PC-9 (cell line): Measurements from ENCODE around the gene GALNT5. TPM values are rescaled to one million over a fixed set of nuclear protein-coding genes. Genes with fewer than 3 reads are reported as not detected.

Experiments
- BruUV-seq: library from RNA; stranded (reverse); fragments of 400-500 nt; replicated peaks from 2 replicates; lab custom pipeline; 2021; lab: Mats Ljungman, UMichigan
- CTCF ChIA-PET: fragments of 300-600 bp; sonication (Branson Sonifier 250); formaldehyde crosslinking; loops from one replicate; lab custom pipeline; 2022; ENCODE audit warnings: antibody characterized with exemption; lab: Charles Lee
- POLR2A ChIA-PET: fragments of 300-600 bp; sonication (Branson Sonifier 250); formaldehyde crosslinking; loops from one replicate; lab custom pipeline; 2022; ENCODE audit warnings: antibody characterized with exemption; ENCODE audit not compliant: unreplicated experiment; lab: Charles Lee
- DNase-seq, 2 experiments: peaks; one replicate each; pipeline versions ENCODE4 v3.0.0 to v3.0.0-alpha.2; 2015 to 2022; ENCODE audit warnings: mixed read lengths in 1 of 2
- H2AFZ ChIP-seq: fragments of 200-600 bp; sonication (generic); 2 replicates; pipeline ENCODE4 v1.8.1; 2017; ENCODE audit warnings: antibody characterized with exemption
- H3F3A ChIP-seq: fragments of 200-600 bp; sonication (generic); 2 replicates; pipeline ENCODE4 v1.8.1; 2017; ENCODE audit warnings: antibody characterized with exemption, mild to moderate bottlenecking, low read depth; ENCODE audit not compliant: insufficient read depth
- H3K27ac ChIP-seq: fragments of 200-600 bp; sonication (generic); 2 replicates; pipeline ENCODE4 v1.6.1; 2016; ENCODE audit warnings: mixed run types
- H3K27me3 ChIP-seq: fragments of 200-600 bp; sonication (generic); 2 replicates; pipeline ENCODE4 v1.6.1; 2016; ENCODE audit warnings: low read depth, mixed run types; ENCODE audit not compliant: insufficient read depth
- H3K36me3 ChIP-seq: fragments of 200-600 bp; sonication (generic); 2 replicates; pipeline ENCODE4 v1.6.1; 2016; ENCODE audit warnings: low read depth, mixed run types
- H3K4me1 ChIP-seq: fragments of 200-600 bp; sonication (generic); replicated peaks from 2 replicates; pipeline ENCODE4 v1.6.1; 2016; ENCODE audit warnings: mixed run types; ENCODE audit not compliant: insufficient read depth
- H3K4me2 ChIP-seq: fragments of 200-600 bp; sonication (generic); 2 replicates; pipeline ENCODE4 v1.6.1; 2017; ENCODE audit warnings: mixed run types
- H3K4me3 ChIP-seq: fragments of 200-600 bp; sonication (generic); 2 replicates; pipeline ENCODE4 v1.6.1; 2016; ENCODE audit warnings: mixed run types
- H3K79me2 ChIP-seq: fragments of 200-600 bp; sonication (generic); 2 replicates; pipeline ENCODE4 v1.6.1; 2017; ENCODE audit warnings: low read depth, mixed run types
- H3K9me2 ChIP-seq: fragments of 200-600 bp; sonication (generic); 2 replicates; pipeline ENCODE4 v1.8.1; 2017; ENCODE audit warnings: mild to moderate bottlenecking; ENCODE audit not compliant: insufficient read depth
- H3K9me3 ChIP-seq: fragments of 200-600 bp; sonication (generic); 2 replicates; pipeline ENCODE4 v1.8.1; 2016; ENCODE audit warnings: low read depth; ENCODE audit not compliant: insufficient read depth
- H4K20me1 ChIP-seq: fragments of 200-600 bp; sonication (generic); 2 replicates; pipeline ENCODE4 v1.8.1; 2017; ENCODE audit not compliant: insufficient read depth
- CTCF ChIP-seq: fragments of 200-600 bp; sonication (generic); conservative IDR thresholded peaks from 2 replicates; pipeline ENCODE4 v1.6.1; 2017; ENCODE audit warnings: mixed run types, antibody characterized with exemption, mild to moderate bottlenecking, moderate library complexity
- EZH2 ChIP-seq: fragments of 200-600 bp; sonication (generic); IDR thresholded peaks from 2 replicates; pipeline ENCODE4 v1.8.0; 2017; ENCODE audit warnings: antibody characterized with exemption, low read depth
- intact Hi-C: fragments of 100-400 bp; cut with micrococcal nuclease; formaldehyde crosslinking; loops from one replicate; pipeline ENCODE4 v1.10.0; 2022; ENCODE audit not compliant: unreplicated experiment
- total RNA-seq: library from RNA; stranded (reverse); gene quantifications from 2 replicates; pipeline ENCODE4 v1.2.3, GENCODE V29; 2021

GALNT5 gene
- total RNA-seq, 1 experiment from 2014 or later: 1.9 TPM

GRCh38 chr2:157233506-157233905 lies 24.0 kb upstream of the GALNT5 start:
- Histone ChIP-seq H3K36me3 (no peaks in the 10 kb centered on the region), H3K9me3 (no peaks in the 10 kb centered on the region), H3F3A (no peaks in the 10 kb centered on the region), H2AFZ (no peak overlapping the region), H4K20me1 (no peaks in the 10 kb centered on the region), H3K4me2 (no peak overlapping the region), H3K4me1 (no peaks in the 10 kb centered on the region), H3K9me2 (no peaks in the 10 kb centered on the region), H3K79me2 (no peaks in the 10 kb centered on the region), H3K4me3 (no peak overlapping the region), H3K27ac (no peak overlapping the region), H3K27me3 (no peaks in the 10 kb centered on the region)
- TF ChIP-seq CTCF (no peak), EZH2 (no peak)
- intact Hi-C loops: no loop called here
- CTCF ChIA-PET: no interaction called here
- no peak for DNase-seq
- no TSS peak for BruUV-seq
- POLR2A ChIA-PET: no interaction called here

GRCh38 chr2:157236404-157236803 lies 21.1 kb upstream of the GALNT5 start:
- intact Hi-C loops: no loop called here

GRCh38 chr2:157238296-157238695 lies 19.2 kb upstream of the GALNT5 start:
- H3K9me2 ChIP-seq: no peaks in the 10 kb centered on the region
- CTCF ChIA-PET: no interaction called here
- H3K27ac ChIP-seq: no peak overlapping the region
- H3K9me3 ChIP-seq: no peaks in the 10 kb centered on the region
- BruUV-seq: no TSS peak
- H2AFZ ChIP-seq: no peak overlapping the region
- no peak for TF ChIP-seq CTCF
- no peak for TF ChIP-seq EZH2
- H4K20me1 ChIP-seq: no peaks in the 10 kb centered on the region
- no peaks in the 10 kb centered on the region for H3K4me1 ChIP-seq
- intact Hi-C loops: no loop called here
- no peak for DNase-seq
- no peaks in the 10 kb centered on the region for H3F3A ChIP-seq
- no peaks in the 10 kb centered on the region for H3K27me3 ChIP-seq
- no peak overlapping the region for H3K4me3 ChIP-seq
- H3K4me2 ChIP-seq: no peak overlapping the region
- POLR2A ChIA-PET: no interaction called here
- no peaks in the 10 kb centered on the region for H3K79me2 ChIP-seq
- H3K36me3 ChIP-seq: no peaks in the 10 kb centered on the region

More at GRCh38 chr2:157236404-157236803, 21.1 kb upstream of the GALNT5 start:
- no peaks in the 10 kb centered on the region for H3K9me3 ChIP-seq
- H3K27me3 ChIP-seq: no peaks in the 10 kb centered on the region
- no TSS peak for BruUV-seq
- CTCF ChIA-PET: no interaction called here
- H3K4me1 ChIP-seq: no peaks in the 10 kb centered on the region
- H3K4me3 ChIP-seq: no peak overlapping the region
- H3F3A ChIP-seq: no peaks in the 10 kb centered on the region
- no peak overlapping the region for H3K4me2 ChIP-seq
- H4K20me1 ChIP-seq: no peaks in the 10 kb centered on the region
- no peak overlapping the region for H3K27ac ChIP-seq
- no peaks in the 10 kb centered on the region for H3K36me3 ChIP-seq
- H3K9me2 ChIP-seq: no peaks in the 10 kb centered on the region
- no peak for DNase-seq
- TF ChIP-seq EZH2: no peak
- no peak for TF ChIP-seq CTCF
- POLR2A ChIA-PET: no interaction called here
- no peaks in the 10 kb centered on the region for H3K79me2 ChIP-seq
- H2AFZ ChIP-seq: no peak overlapping the region
